ENCODE data around the gene UBE2F. TPM values are rescaled to one million over a fixed set of nuclear protein-coding genes. Genes with fewer than 3 reads are reported as not detected.

The UBE2F gene
- total and polyA plus RNA-seq, 2 of the 13 experiments (the other 11 are each of a cell fraction or from before 2014, with no cell fraction given): 35.4 to 73.1 TPM

- Histone ChIP-seq H3K9ac (ENCODE audit: insufficient read depth, low read depth, low read length) (no peak overlapping the region), H3K27me3 (ENCODE audit: control insufficient read depth in 1 of 2, insufficient read depth in 2 of 2, low read length in 2 of 2) (peaks cover 2 to 33% of the 10 kb centered on the region in 2 experiments; a peak in 4 of 5 replicates), H3K27ac (ENCODE audit: extremely low read length, insufficient read depth, low read length) (no peak overlapping the region), H3K4me1 (ENCODE audit: insufficient read depth, low read length) (peaks cover 35% of the 10 kb centered on the region), H3K9me3 (ENCODE audit: low read length) (peaks cover 15% of the 10 kb centered on the region), H3K4me3 (replicated peaks in 1 of 3; ENCODE audit: insufficient read depth in 1 of 3, low read depth in 2 of 3, low read length in 3 of 3) (no peak overlapping the region), H2AFZ (ENCODE audit: low read length) (no peak overlapping the region), H3K4me2 (ENCODE audit: low read depth, low read length) (peak overlapping the region; percentile 13; the same call in 1 of the 2 replicates), H4K20me1 (ENCODE audit: insufficient read depth, low read length) (peaks cover 23% of the 10 kb centered on the region), H3K79me2 (ENCODE audit: insufficient read depth, low read length) (peaks cover 25% of the 10 kb centered on the region), H3K36me3 (replicated peaks in 1 of 2; ENCODE audit: control insufficient read depth in 1 of 2, insufficient read depth in 2 of 2, low read length in 2 of 2) (no peaks in the 10 kb centered on the region; a peak in 1 of 5 replicates)
- TF ChIP-seq TOE1 (CRISPR knock-in tag; IDR thresholded peaks at IDR 0.05) (no peak), RARG (CRISPR knock-in tag; IDR thresholded peaks at IDR 0.05; ENCODE audit: low read depth) (no peak), ZNF124 (CRISPR knock-in tag; IDR thresholded peaks at IDR 0.05) (no peak), DBP (CRISPR knock-in tag; IDR thresholded peaks at IDR 0.05; ENCODE audit: not compliant biosample characterization) (no peak), SETDB1 (CRISPR knock-in tag; IDR thresholded peaks at IDR 0.05; ENCODE audit: borderline replicate concordance) (no peak), ZNF512 (CRISPR knock-in tag; IDR thresholded peaks at IDR 0.05) (no peak), CC2D1A (CRISPR knock-in tag; IDR thresholded peaks at IDR 0.05) (no peak), CEBPB (IDR thresholded peaks at IDR 0.05; ENCODE audit: borderline replicate concordance, low read depth, low read length) (peak; percentile 42; the same call in 1 of the 2 replicates), THAP8 (CRISPR knock-in tag; IDR thresholded peaks at IDR 0.05; ENCODE audit: borderline replicate concordance) (no peak), ZSCAN25 (CRISPR knock-in tag; IDR thresholded peaks at IDR 0.05) (no peak), ZNF629 (CRISPR knock-in tag; conservative IDR thresholded peaks at IDR 0.05) (peak; percentile 50; the same call in 1 of the 2 replicates), RNF219 (CRISPR knock-in tag; IDR thresholded peaks at IDR 0.05) (no peak)
- FAIRE-seq (no peak), DNase-seq (ENCODE audit: low spot score) (no peak), ATAC-seq (no peak)
- BruUV-seq (replicated peaks): no TSS peak
- intact Hi-C loops (cut with micrococcal nuclease; ENCODE audit: unreplicated experiment) (loop anchor here (5.0 kb wide), 2 partner anchors 98 to 143 kb away; partner anchors contain the start of gene SCLY), in situ Hi-C loops (cut with HindIII; ENCODE audit: extremely low pct_ligation_motif_present, low pct_unique_long_range_greater_than_20kb) (loop anchor here (5.0 kb wide), 1 partner anchor 98 kb away; the partner anchor contains the start of gene SCLY)
- POLR2A ChIA-PET: interaction anchor here (0.6 kb wide), 1 partner anchor 14 kb away, joined by 4 read pairs; no protein-coding TSS in a partner anchor
- CTCF ChIA-PET (ENCODE audit: low intra/inter-chr PET ratio, low total read pairs): no interaction called here
- 21% methylated on average over 11 of the region's 11 CpGs for WGBS (ENCODE audit: low lambda C conversion rate)
Measured at GRCh38 chr2:237964578-237965404, 2.0 kb upstream of the UBE2F start.
